ENCODE results near the gene ORC4.
"Not testable (repeated sequence)": the region's sequence is repeated elsewhere in the genome, so short reads cannot be mapped to it uniquely, and the experiment has no call there.

The ORC4 gene

GRCh38 chr2:148013876-148014275 is 6.7 kb downstream of the ORC4 start:
- no peak for DNase-seq

DNA sequence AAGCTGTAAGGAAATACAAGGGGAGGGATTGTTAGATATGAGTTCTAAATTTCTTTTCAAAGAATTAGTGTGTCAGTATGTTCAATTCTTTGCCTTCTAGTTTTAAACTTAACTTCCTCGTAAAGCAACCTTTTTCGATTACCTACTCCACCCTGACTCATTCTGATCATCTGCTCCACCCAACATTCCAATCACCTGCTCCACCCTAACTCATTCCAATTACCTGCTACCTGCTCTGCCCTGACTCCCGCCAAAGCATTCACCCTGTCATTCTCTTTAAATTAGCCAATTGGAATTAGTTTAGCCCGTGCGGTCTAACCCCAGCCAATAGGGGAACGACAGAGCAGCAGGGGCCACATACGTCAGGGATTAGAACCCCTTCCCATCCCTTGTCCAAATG is 12.1 kb downstream of the ORC4 start:
- not testable (repeated sequence) for DNase-seq

GRCh38 chr2:148007219-148007900 is 13.2 kb downstream of the ORC4 start:
- no peak for DNase-seq

GRCh38 chr2:148006249-148007007 is 14.1 kb downstream of the ORC4 start:
- no peak for DNase-seq

DNA sequence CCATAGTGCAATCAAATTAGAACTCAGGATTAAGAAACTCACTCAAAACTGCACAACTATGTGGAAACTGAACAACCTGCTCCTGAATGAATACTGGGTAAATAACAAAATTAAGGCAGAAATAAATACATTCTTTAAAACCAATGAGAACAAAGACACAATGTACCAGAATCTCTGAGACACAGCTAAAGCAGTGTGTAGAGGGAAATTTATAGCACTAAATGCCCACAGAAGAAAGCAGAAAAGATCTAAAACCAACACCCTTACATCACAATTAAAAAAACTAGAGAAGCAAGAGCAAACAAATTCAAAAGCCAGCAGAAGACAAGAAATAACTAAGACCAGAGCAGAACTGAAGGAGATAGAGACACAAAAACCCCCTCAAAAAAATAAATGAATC is 18.1 kb downstream of the ORC4 start:
- DNase-seq: not testable (repeated sequence)

- no peak for DNase-seq
Measured at GRCh38 chr2:148000095-148000494, 20.4 kb downstream of the ORC4 start.

DNA sequence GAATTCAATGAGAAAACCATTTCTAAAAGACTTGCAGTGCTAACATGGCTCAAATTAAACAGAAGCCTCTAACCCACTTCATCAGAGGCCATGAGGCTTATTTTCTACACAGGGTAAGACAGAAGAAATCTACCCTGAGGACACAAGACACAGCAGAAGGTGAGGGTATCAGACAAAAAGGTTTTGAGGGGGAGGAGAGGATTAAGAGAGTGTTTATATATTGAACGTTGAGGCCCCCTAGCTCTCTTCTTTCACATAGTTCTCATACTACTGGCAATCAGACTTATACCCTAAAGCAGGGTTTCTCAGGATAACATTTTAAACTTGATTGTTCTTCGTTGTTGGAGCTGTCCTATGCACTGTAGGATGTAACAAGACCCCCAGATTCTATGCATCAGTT is 21.4 kb downstream of the ORC4 start:
- DNase-seq: no peak

- no peak for DNase-seq
Measured at GRCh38 chr2:147998203-147998602, 22.3 kb downstream of the ORC4 start.

GRCh38 chr2:147996828-147997227 is 23.7 kb downstream of the ORC4 start:
- no peak for DNase-seq

DNA sequence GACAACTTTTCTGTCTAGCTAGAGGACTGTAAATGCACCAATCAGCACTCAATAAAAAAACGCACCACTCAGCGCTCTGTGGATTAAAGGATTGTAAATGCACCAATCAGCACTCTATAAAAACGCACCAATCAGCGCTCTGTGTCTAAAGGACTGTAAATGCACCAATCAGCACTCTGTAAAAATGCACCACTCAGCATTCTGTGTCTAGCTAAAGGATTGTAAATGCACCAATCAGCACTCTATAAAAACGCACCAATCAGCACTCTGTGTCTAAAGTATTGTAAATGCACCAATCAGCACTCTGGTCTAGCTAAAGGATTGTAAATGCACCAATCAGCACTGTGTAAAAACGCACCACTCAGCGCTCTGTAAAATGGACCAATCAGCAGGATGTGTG is 25.6 kb downstream of the ORC4 start:
- DNase-seq: not testable (repeated sequence)

DNA sequence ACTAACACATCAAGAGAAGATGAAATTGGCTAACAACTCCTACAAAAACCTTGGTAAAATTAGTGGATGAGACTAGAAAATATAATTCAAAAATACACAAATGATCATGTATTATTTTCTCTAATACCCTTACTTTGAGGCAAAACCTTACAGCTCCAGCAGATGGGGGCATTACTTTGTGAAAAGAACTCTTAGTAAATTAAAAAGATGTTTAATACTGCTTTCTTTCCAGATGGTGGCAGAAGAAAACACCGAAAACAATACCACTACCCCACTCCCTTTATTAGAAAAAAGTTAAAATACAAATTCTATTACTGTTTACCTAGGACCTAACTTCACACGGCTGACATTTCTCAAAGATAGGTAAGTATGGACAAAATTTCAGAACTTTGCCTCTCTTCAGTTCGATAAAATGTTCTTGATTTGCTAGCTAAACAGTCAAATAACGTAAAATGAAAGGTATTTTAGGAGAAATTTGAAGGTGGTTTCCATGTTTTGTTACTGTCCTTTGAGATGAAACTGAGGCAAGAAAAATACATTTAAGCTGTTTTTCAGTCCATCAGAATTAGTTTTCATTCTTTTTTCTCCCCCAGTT is 30.6 kb downstream of the ORC4 start:
- DNase-seq: peak; percentile 0

- no peak for DNase-seq
Measured at GRCh38 chr2:147989102-147989501, 31.4 kb downstream of the ORC4 start.

GRCh38 chr2:147980940-147981528 is 39.5 kb downstream of the ORC4 start:
- no peak for DNase-seq

DNA sequence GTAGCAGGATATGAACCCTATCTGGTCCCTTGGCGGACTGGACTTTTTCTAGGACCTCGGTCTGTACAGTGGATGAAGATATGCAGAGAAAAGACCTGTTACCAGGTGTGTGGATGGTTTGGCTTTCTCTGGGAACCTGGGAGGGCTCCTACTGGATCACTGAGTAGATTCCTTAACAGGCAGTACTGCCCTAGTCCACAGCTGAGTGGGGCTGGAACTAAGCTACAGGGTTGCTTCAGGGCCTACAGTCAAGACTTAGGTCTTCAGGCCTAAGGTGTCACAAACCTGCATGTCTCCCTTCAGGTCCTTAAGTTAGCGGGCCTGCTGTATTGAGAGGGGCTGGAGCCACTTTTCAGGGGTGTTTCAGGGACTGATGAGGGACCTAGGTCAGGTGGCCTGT is 42.9 kb downstream of the ORC4 start:
- DNase-seq: no peak

GRCh38 chr2:147976102-147976501 is 44.4 kb downstream of the ORC4 start:
- DNase-seq: no peak

DNA sequence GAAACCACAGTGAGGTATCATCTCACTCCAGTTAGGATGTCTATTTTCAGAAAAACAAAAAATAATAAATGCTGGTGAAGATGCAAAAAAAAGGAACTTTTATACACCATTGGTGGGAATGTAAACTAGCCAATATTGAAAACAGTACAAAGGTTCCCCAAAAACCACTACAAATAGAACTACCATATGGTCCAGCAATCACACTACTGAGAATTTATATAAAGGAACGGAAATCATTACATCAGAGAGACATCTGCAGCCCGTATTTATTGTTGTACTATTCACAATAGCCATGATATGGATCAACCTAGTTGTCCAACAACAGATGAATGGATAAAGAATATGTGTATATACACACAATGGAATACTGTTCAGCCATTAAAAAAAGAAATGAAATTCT is 52.0 kb downstream of the ORC4 start:
- DNase-seq: no peak

DNA sequence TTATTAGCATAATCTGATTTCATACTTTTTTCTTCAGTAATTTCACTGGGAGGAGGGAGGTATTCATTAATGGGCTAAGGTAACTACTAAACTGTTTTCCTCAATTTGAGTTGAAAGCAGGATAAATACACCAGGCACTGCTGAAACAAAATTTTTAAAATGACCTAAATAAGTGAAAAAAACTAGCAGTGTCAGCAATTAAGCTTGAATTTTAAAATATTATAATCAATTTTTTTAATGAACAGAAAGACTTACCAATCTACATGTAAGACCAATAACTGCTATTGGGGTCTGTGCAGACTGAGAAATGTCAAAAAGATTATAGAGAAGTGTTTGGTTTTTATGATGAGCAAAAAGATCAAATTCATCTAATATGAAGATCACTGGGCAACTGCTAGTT is 68.4 kb downstream of the ORC4 start:
- DNase-seq: no peak

GRCh38 chr2:147945660-147946059 is 74.9 kb downstream of the ORC4 start:
- DNase-seq: no peak

- no peak for DNase-seq
Measured at GRCh38 chr2:147939313-147939712, 81.2 kb downstream of the ORC4 start.

GRCh38 chr2:147937744-147938349 is 82.7 kb downstream of the ORC4 start:
- no peak for DNase-seq

DNA sequence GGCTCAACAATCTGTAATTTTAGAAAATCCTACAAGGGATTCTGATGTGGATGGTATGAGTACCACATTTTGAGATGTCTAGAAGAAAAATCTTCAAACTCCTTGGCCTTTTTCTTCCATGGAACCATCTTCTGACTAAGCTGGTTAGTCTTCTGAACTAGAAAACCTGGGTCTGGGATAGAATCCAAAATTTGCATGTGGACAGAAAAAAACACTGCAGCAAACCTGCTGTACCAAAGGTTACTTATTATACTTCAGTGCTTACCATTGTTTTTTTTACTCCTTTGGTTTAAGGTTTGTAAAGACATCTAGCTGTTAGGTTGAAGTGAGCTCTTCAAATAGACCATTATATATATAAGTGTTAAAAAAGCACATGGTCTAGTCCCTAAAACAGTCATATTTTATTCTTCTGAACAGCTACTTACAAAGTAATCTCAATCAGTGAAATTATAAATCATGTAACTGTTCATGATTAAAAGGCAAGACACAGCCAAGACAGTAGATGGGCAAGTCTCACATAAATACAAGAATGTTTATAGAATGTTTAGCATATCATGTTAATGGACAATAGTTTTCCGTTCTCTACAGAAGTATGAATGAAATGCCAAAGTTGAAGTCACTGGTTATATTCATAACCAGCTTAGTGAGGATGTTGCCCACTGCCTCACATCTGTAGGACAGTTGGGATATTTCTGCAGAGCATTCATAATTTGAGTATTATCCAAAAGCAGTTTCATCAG is 85.5 kb downstream of the ORC4 start:
- DNase-seq: no peak

DNA sequence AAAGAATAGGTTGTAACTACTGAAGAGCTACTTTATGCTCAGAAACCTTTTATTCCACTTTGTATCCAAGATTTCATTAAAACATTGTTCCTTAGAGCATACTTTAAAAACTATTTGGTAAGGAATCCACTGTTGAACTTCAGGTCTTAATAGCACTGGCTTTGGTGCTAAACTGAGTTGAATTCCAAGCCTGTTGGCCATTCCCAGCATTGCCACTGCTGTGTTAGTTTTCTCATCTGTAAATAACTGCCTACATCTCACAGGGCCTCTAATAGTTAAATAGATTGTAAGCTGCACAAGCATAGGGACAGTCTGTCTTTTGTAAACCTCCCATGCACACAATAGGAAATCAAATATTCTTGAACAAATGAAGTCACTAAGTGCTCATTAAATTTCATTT is 86.6 kb downstream of the ORC4 start:
- no peak for DNase-seq
